IMR-90 (cell line): ENCODE measurements around the gene FGGY. TPM values are rescaled to one million over a fixed set of nuclear protein-coding genes. Genes with fewer than 3 reads are reported as not detected.

ENCODE experiments used
- ATAC-seq: fragments of 200-7000 bp; cut with Tn5 transposase; 2 replicates; pipeline ENCODE4 v1.9.1; 2020; ENCODE audit warnings: low read depth, mild to moderate bottlenecking, moderate library complexity
- BruUV-seq: library from RNA; stranded (reverse); fragments of 400-500 nt; replicated peaks from 2 replicates; lab custom pipeline; 2021; lab: Mats Ljungman, UMichigan
- CTCF ChIA-PET: fragments of 300-600 bp; formaldehyde crosslinking; extraction: SDS; loops from one replicate; lab custom pipeline; 2021; ENCODE audit warnings: antibody characterized with exemption; lab: Yijun Ruan, JAX
- POLR2A ChIA-PET: fragments of 300-600 bp; sonication (Branson Sonifier 250); formaldehyde crosslinking; loops from one replicate; lab custom pipeline; 2022; ENCODE audit warnings: antibody characterized with exemption; ENCODE audit not compliant: unreplicated experiment; lab: Charles Lee
- DNase-seq: peaks from one replicate; pipeline ENCODE4 v3.0.0; 2013
- H2AFZ ChIP-seq: replicated peaks from 2 replicates; pipeline ENCODE3; 2013; ENCODE audit warnings: low read length, mild to moderate bottlenecking; ENCODE audit not compliant: poor library complexity
- H2AK5ac ChIP-seq: 2 replicates; pipeline ENCODE4 v1.6.1; 2013; ENCODE audit warnings: low read depth, low read length, inconsistent platforms
- H2AK9ac ChIP-seq: replicated peaks from 2 replicates; pipeline ENCODE3; 2013; ENCODE audit warnings: mild to moderate bottlenecking, low read depth, low read length, moderate library complexity; ENCODE audit not compliant: poor library complexity
- H2BK120ac ChIP-seq: 2 replicates; pipeline ENCODE4 v1.6.1; 2013; ENCODE audit warnings: low read depth, low read length, inconsistent platforms
- H2BK15ac ChIP-seq: 3 replicates; pipeline ENCODE4 v1.6.1; 2013; ENCODE audit warnings: low read depth, low read length, inconsistent platforms
- H2BK20ac ChIP-seq: 2 replicates; pipeline ENCODE4 v1.6.1; 2013; ENCODE audit warnings: low read depth, mild to moderate bottlenecking, inconsistent platforms, low read length, moderate library complexity
- H2BK5ac ChIP-seq: 2 replicates; pipeline ENCODE4 v1.6.1; 2013; ENCODE audit warnings: mild to moderate bottlenecking, low read depth, low read length, inconsistent platforms; ENCODE audit not compliant: poor library complexity, severe bottlenecking
- H3K14ac ChIP-seq: replicated peaks from 2 replicates; pipeline ENCODE4 v1.6.1; 2013; ENCODE audit warnings: low read depth, low read length, inconsistent platforms
- H3K18ac ChIP-seq: 2 replicates; pipeline ENCODE4 v1.6.1; 2013; ENCODE audit warnings: low read depth, low read length, control low read depth
- H3K23ac ChIP-seq: 2 replicates; pipeline ENCODE4 v1.6.1; 2013; ENCODE audit warnings: low read depth, low read length, inconsistent platforms
- H3K27ac ChIP-seq: 2 replicates; pipeline ENCODE4 v1.5.1; 2013; ENCODE audit warnings: mild to moderate bottlenecking, control low read depth, low read length; ENCODE audit not compliant: insufficient read depth
- H3K27me3 ChIP-seq: 2 replicates; pipeline ENCODE4 v1.6.1; 2013; ENCODE audit warnings: low read length; ENCODE audit not compliant: control insufficient read depth, insufficient read depth
- H3K36me3 ChIP-seq: 2 replicates; pipeline ENCODE4 v1.6.1; 2013; ENCODE audit warnings: low read length, mixed read lengths; ENCODE audit not compliant: control insufficient read depth, insufficient read depth
- H3K4ac ChIP-seq: 2 replicates; pipeline ENCODE4 v1.6.1; 2013; ENCODE audit warnings: low read depth, low read length, inconsistent platforms
- H3K4me1 ChIP-seq: 2 replicates; pipeline ENCODE4 v1.6.1; 2013; ENCODE audit warnings: low read length, mixed read lengths; ENCODE audit not compliant: control insufficient read depth, insufficient read depth
- H3K4me2 ChIP-seq: 2 replicates; pipeline ENCODE4 v1.6.1; 2013; ENCODE audit warnings: low read depth, mild to moderate bottlenecking, control low read depth, low read length, moderate library complexity
- H3K4me3 ChIP-seq: 2 replicates; pipeline ENCODE4 v1.5.1; 2013; ENCODE audit warnings: low read depth, mild to moderate bottlenecking, control low read depth, low read length, moderate library complexity; ENCODE audit not compliant: insufficient read depth
- H3K56ac ChIP-seq: 2 replicates; pipeline ENCODE4 v1.6.1; 2013; ENCODE audit warnings: low read length, inconsistent platforms; ENCODE audit not compliant: insufficient read depth; ENCODE audit errors: extremely low read depth
- H3K79me1 ChIP-seq, 2 experiments: 2 replicates each; pipeline ENCODE4 v1.6.1; 2013; ENCODE audit warnings: low read length in 2 of 2, inconsistent platforms in 1 of 2, low read depth in 1 of 2
- H3K9ac ChIP-seq: 2 replicates; pipeline ENCODE4 v1.6.1; 2013; ENCODE audit warnings: low read depth, low read length, control low read depth
- H3K9me1 ChIP-seq: 2 replicates; pipeline ENCODE4 v1.6.1; 2013; ENCODE audit warnings: low read length, inconsistent platforms; ENCODE audit not compliant: insufficient read depth
- H3K9me3 ChIP-seq: 2 replicates; pipeline ENCODE4 v1.6.1; 2013; ENCODE audit warnings: low read length; ENCODE audit not compliant: control insufficient read depth, insufficient read depth
- H4K20me1 ChIP-seq: 2 replicates; pipeline ENCODE4 v1.6.1; 2013; ENCODE audit warnings: low read length, inconsistent platforms; ENCODE audit not compliant: insufficient read depth
- H4K5ac ChIP-seq: 2 replicates; pipeline ENCODE4 v1.6.1; 2013; ENCODE audit warnings: mild to moderate bottlenecking, low read depth, low read length, control low read depth
- H4K8ac ChIP-seq, 2 experiments: 2 replicates each; pipeline ENCODE4 v1.6.1; 2013; ENCODE audit warnings: low read depth in 2 of 2, low read length in 2 of 2, control low read depth in 1 of 2, inconsistent platforms in 1 of 2
- H4K91ac ChIP-seq: 2 replicates; pipeline ENCODE4 v1.6.1; 2013; ENCODE audit warnings: low read depth, low read length, inconsistent platforms; ENCODE audit not compliant: insufficient read depth
- BHLHE40 ChIP-seq: fragments of 150-350 bp; IDR thresholded peaks from 2 replicates; pipeline ENCODE4 v1.6.1; 2016; ENCODE audit warnings: mild to moderate bottlenecking, low read depth, low read length
- CHD1 ChIP-seq: IDR thresholded peaks from 2 replicates; pipeline ENCODE4 v1.6.1; 2012; ENCODE audit warnings: low read depth, low read length, improper control_type of control experiment
- FOS ChIP-seq: fragments of 150-350 bp; IDR thresholded peaks from 2 replicates; pipeline ENCODE4 v1.6.1; 2016; ENCODE audit warnings: low read depth, low read length
- MAZ ChIP-seq: IDR thresholded peaks from 2 replicates; pipeline ENCODE4 v1.6.1; 2012; ENCODE audit warnings: low read depth, mild to moderate bottlenecking, low read length, improper control_type of control experiment, moderate library complexity, borderline replicate concordance
- RAD21 ChIP-seq: IDR thresholded peaks from 2 replicates; pipeline ENCODE4 v1.6.1; 2012; ENCODE audit warnings: low read length, improper control_type of control experiment
- RCOR1 ChIP-seq: IDR thresholded peaks from 2 replicates; pipeline ENCODE4 v1.6.1; 2012; ENCODE audit warnings: mild to moderate bottlenecking, low read length, improper control_type of control experiment; ENCODE audit not compliant: insufficient replicate concordance
- RFX5 ChIP-seq: IDR thresholded peaks from 2 replicates; pipeline ENCODE4 v1.8.0; 2012; ENCODE audit warnings: low read depth, mild to moderate bottlenecking, low read length, moderate library complexity
- SMC3 ChIP-seq: fragments of 150-350 bp; IDR thresholded peaks from 2 replicates; pipeline ENCODE4 v1.6.1; 2016; ENCODE audit warnings: low read depth, mild to moderate bottlenecking, antibody characterized with exemption, low read length, moderate library complexity
- USF2 ChIP-seq: fragments of 150-350 bp; IDR thresholded peaks from 2 replicates; pipeline ENCODE4 v1.6.1; 2017; ENCODE audit warnings: mild to moderate bottlenecking, antibody characterized with exemption, low read length, low read depth
- dilution Hi-C: fragments of 300-500 bp; cut with HindIII; formaldehyde crosslinking; loops from one replicate; pipeline ENCODE4 v1.14.3; 2018; ENCODE audit warnings: low sequenced_read_pairs; ENCODE audit not compliant: unreplicated experiment
- in situ Hi-C: fragments of 300-500 bp; cut with MboI; formaldehyde crosslinking; loops from 3 replicates; pipeline ENCODE4 v1.14.3; 2019; ENCODE audit warnings: low sequenced_read_pairs, inconsistent platforms, mixed read lengths
- intact Hi-C: fragments of 100-400 bp; cut with micrococcal nuclease; formaldehyde crosslinking; loops from 2 replicates; pipeline ENCODE4 v1.10.0; 2022
- polyA plus RNA-seq, 3 experiments: library from polyadenylated mRNA; depleted of rRNA; stranded (reverse); fragments of >200 nt; gene quantifications; 2 replicates each; pipeline ENCODE4 v1.2.3, GENCODE V29; 2012; ENCODE audit warnings: low replicate concordance in 1 of 3
- total RNA-seq: library from RNA; depleted of rRNA; stranded (reverse); fragments of >200 nt; gene quantifications from 2 replicates; pipeline ENCODE4 v1.2.3, GENCODE V29; 2012
- TF ChIP-seq, protein P1 (sequence below): fragments of 150-350 bp; IDR thresholded peaks from 2 replicates; pipeline ENCODE4 v1.6.1; 2016; ENCODE audit warnings: low read depth, mild to moderate bottlenecking, low read length, moderate library complexity, borderline replicate concordance

Gene FGGY
- total and polyA plus RNA-seq, 2 of the 4 experiments (the other 2 are of a cell fraction): 5.6 to 14.0 TPM

- Histone ChIP-seq H3K14ac (no peak overlapping the region), H2AK5ac (no peak overlapping the region), H3K9ac (no peak overlapping the region), H2BK20ac (no peak overlapping the region), H3K4ac (no peak overlapping the region), H3K9me3 (no peaks in the 10 kb centered on the region), H3K56ac (no peak overlapping the region), H2BK15ac (no peak overlapping the region), H3K9me1 (no peaks in the 10 kb centered on the region), H3K27me3 (no peaks in the 10 kb centered on the region), H3K27ac (no peak overlapping the region), H3K79me1 (no peaks in the 10 kb centered on the region), H2AK9ac (no peak overlapping the region), H3K4me3 (no peak overlapping the region), H3K23ac (no peak overlapping the region), H3K4me2 (no peak overlapping the region), H3K18ac (no peak overlapping the region; the same call in 1 of the 2 replicates), H2BK120ac (no peak overlapping the region), H2BK5ac (no peak overlapping the region), H4K20me1 (no peaks in the 10 kb centered on the region), H4K91ac (no peak overlapping the region), H4K5ac (no peak overlapping the region), H4K8ac (no peak overlapping the region), H3K4me1 (no peaks in the 10 kb centered on the region), H2AFZ (no peak overlapping the region), H3K36me3 (no peaks in the 10 kb centered on the region)
- intact Hi-C loops: no loop called here
- ATAC-seq: no peak
- TF ChIP-seq RAD21 (no peak), USF2 (no peak), RFX5 (no peak), CHD1 (no peak), MAZ (no peak), SMC3 (no peak), BHLHE40 (no peak), FOS (no peak), RCOR1 (no peak)
- TF ChIP-seq, protein P1, sequence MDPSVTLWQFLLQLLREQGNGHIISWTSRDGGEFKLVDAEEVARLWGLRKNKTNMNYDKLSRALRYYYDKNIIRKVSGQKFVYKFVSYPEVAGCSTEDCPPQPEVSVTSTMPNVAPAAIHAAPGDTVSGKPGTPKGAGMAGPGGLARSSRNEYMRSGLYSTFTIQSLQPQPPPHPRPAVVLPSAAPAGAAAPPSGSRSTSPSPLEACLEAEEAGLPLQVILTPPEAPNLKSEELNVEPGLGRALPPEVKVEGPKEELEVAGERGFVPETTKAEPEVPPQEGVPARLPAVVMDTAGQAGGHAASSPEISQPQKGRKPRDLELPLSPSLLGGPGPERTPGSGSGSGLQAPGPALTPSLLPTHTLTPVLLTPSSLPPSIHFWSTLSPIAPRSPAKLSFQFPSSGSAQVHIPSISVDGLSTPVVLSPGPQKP: no peak
- no TSS peak for BruUV-seq
- no peak for DNase-seq
- dilution Hi-C loops: no loop called here
- in situ Hi-C loops: no loop called here
- ChIA-PET POLR2A (no interaction called here), CTCF (no interaction called here)
Measured at GRCh38 chr1:59263111-59263510, 33.8 kb upstream of the FGGY start.
